Activated CD4-positive, alpha-beta T cell treated with anti-CD3 and anti-CD28 coated beads, Interleukin-2, amount 50 U/mL, for 48 hours (primary cell): ENCODE data around the gene USP13.

ENCODE experiments used
- DNase-seq, 2 experiments: peaks; one replicate each; pipeline ENCODE4 v3.0.0-alpha.2; 2020

The USP13 gene

DNA sequence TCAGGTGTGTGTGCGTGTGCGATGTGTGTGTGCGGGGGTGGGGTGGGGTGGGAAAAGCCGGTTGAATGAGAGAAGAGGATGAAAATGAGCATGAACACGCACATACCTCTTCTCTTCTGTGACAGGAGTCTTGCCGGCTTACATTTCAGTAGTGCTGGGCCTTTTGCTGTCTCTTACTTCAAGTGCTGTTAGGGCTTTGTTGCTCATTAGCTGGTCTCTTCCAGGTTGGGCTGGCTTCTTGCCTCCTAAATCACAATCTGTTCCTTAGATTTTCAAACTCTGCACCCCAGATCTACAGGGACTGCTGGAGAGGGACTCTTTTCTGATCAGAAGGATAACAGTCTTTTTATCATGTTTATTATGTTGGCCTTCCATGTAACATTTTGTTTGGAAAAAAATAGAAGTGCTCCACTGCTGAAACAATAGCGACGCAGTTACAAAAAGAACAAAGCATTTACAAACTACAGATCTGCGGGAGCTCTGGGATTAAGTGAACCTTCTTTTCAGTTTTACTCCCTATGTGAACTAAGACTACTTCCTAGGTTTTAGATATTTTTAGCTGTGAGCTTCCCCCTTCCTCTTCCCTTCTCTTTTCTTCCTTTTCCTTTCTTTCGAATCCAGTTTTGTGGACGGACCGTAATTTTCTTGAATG lies 48.5 kb downstream of the USP13 start:
- no peak for DNase-seq

DNA sequence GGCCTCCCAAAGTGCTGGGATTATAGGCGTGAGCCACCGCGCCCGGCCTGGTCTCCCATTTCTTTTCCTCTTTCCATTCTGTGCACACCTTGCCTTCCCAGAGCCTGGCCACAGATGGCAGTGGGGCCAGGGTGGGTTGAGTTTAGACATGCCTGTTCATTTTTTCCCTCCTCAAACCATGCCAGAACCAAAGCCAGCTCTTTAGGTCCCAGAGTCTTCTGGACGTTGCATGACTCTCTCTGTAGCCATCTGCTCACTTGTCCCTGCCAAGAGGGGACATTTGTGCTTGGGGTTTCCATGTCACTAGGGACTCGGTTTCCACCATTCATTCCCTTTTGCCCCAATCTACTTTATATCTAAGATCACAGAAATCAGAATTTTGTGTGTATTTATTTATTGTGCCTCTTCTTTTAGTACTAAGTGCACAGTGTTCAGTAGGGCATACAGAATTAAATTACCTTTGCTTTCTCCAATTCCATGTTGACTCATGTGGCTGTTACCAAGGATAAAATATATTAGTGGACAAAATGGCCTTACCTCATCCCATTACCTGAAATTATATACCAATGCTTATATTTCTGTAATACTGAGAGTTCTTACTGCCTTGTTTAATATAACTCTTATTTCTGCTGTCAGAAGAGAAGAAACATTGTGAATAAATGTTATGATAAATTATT lies 49.6 kb downstream of the USP13 start:
- DNase-seq, result no peak

DNA sequence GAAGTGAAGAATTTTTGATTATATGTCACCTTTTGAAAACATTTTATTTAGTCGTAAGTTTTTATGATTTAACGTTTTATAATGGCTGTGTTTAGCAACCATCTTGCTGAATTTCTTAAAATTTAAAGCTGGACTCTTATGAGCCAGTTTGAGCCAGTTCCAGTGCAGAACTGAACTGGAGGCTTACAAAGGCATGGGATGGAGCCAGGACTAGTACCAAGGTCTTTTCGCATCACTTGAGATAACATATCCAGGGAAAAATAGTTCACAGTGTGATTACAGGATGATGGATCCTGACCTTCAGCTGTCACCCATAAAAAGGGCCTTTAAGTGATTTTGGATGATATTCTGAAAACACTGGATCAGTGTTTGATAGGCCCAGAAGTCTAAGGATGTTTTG lies 51.0 kb downstream of the USP13 start:
- DNase-seq, result no peak

- no peak for DNase-seq
Measured at GRCh38 chr3:179706233-179706632, 53.4 kb downstream of the USP13 start.

- no peak for DNase-seq
Measured at GRCh38 chr3:179710079-179710478, 57.2 kb downstream of the USP13 start.

DNA sequence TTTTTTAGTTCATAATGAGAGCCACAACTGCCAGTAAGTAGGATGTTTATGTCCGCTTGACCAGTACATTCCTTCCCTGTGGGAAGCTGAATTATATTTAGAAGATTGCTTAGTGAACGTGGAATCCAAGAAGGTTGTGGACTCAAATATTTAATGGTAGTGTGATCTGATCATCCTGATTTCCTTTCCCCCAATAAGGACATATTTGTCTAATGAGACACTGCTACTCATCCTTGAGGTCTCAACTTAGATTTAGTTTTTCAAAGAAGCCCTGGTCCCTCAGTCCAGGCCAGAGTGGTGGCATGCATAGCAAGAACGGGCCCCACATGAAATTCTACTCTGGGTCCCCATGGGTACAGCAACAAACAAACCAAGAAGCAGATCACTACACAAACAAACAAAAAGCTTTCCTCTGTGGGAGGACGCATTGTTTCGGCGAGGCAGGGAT lies 60.8 kb downstream of the USP13 start:
- DNase-seq, result no peak

DNA sequence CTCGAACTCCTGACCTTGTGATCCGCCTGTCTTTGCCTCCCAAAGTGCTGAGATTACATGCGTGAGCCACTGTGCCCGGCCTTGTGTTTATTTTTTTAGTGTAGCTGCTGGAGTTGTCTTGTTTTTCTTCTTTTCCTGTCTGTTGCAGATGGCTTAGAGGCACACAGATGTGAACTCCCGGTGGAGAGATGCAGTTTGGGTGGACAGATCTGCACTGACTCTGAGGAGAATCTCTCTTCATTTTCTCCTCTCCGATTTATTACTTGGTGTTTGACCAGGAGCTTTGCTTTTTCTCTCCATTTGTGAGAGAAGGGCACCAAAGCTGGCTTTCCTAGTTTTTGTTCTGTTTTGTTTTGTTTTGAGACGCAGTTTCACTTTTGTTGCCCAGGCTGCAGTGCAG lies 62.7 kb downstream of the USP13 start:
- no peak for DNase-seq

- DNase-seq, result no peak
Measured at GRCh38 chr3:179716226-179716625, 63.4 kb downstream of the USP13 start.

GRCh38 chr3:179716811-179717210 lies 64.0 kb downstream of the USP13 start:
- DNase-seq, result no peak

DNA sequence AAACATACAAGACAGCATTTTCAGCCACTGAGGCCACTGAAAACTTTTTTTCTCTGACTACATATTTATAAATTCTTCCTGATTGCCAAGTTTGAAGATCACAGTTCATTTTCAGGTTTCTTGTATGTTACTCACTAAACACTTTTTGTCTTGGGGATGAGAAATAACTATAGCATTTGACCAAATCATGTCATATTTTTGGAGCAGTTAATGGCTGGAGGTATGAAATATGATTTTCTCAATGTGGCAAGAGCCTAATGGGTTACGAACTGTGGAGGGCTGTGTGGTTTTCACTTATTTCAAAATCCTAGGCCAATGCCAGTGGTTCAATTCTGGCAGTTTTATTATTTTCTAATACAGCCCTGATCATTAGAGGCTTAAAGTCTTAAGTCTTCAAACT lies 64.4 kb downstream of the USP13 start:
- no peak for DNase-seq

GRCh38 chr3:179719048-179719734 lies 66.4 kb downstream of the USP13 start:
- no peak for DNase-seq

GRCh38 chr3:179720196-179720595 lies 67.4 kb downstream of the USP13 start:
- no peak for DNase-seq

- peak in 1 of 2 experiments; percentile 5 for DNase-seq
Measured at GRCh38 chr3:179723617-179724016, 70.8 kb downstream of the USP13 start.

DNA sequence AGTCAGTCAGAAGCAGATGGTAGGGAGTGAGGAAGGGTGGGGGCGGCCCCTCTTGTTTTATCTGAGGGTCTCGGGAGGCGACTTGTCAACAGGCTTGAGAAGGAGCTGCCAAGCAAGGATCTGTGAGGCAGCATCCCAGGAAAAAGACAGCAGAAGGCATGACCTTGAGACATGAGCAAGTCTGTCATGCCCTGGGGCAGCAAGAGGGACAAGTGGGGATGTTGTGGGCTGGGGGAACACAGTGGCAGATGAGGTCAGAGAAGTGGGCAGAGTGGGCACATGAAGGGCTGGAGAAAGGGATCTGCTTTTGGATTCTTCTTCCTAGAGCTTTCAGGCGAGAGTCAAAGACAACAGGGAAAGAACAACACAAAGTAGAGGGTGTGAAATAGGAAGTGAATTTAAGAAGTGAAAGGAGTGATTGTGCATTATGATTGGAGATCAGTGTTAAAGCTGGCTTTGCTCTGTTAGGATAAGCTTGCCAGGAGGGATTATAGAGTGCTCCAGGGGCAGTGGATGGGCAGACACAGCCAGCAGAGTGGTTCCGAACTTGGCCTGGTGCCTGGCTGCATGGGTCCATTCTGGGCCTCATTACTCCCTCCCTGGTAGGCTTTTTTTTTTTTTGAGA lies 73.3 kb downstream of the USP13 start:
- DNase-seq, result no peak

DNA sequence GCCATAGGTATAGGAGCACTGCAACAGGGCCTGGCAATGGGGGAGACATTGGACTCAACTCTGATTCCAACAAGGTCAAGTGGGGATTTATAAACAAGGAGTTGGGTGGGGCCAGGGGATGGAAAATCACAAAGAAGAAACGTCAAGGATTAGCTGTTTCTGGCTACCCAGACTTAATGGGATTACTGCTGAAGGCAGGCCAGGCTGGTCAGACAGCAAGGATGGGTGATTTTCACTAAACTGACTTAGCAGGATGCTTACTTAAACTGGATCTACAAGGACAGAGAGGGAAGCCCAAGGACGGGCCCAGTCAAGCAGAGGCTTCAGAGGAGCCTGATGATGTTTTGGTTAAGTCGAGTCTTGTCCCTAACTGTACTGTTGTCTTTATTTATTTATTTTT lies 76.2 kb downstream of the USP13 start:
- DNase-seq, result no peak

DNA sequence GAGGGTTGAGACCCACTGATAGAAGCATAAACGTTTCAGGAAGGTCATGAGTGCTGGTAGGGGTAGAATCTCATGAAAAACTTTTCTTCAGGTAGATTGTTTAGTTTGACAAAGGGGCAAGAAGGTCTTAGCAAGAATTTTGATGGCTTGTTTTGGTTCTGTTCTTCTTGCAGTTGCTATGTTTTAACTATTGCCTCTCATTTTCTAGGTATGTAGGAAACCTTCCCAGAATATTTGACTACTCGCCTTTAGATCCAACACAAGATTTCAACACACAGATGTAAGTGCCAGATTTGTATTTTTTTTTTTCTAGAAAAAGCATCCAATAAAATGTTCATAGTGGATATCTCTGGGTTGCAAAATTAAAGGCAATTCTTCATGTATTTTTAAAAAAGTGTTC lies 77.1 kb downstream of the USP13 start:
- DNase-seq, result no peak

DNA sequence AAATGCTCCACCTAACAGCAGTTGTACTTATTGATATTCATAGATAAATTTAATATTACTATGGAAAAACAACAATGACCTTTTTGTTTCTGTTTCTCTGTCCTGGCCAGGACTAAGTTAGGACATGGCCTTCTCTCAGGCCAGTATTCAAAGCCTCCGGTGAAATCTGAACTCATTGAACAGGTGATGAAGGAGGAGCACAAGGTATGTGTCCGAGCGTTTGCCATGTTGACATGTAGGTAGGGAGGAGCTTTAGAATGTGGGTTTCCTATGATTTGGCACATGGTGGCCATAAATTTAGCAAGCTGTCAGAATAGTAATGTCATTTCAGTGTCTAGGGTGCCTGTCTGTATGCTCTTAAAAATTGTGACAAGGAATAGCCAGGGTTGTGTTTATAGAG lies 77.7 kb downstream of the USP13 start:
- no peak for DNase-seq

- no peak for DNase-seq
Measured at GRCh38 chr3:179731544-179731943, 78.7 kb downstream of the USP13 start.

- no peak for DNase-seq
Measured at GRCh38 chr3:179732661-179733348, 80.0 kb downstream of the USP13 start.

DNA sequence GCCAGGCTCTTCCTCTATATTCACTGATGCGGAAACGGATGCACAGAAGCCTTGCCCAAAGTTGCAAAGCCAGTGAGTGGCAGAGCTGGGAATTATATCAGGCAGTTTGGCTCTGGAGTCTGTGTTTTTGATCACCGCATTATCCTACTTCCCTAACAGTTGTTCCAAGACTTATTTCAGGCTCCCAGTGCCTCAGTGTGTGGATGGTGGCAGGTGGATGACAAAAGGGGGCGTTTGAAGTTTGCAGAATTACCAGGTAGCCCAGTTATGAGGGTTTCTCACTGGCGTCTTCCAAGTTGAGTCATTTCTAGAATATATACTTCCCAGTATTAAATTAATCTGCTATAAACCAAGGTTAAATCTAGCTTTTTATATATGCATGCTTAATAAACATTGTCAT lies 81.0 kb downstream of the USP13 start:
- no peak for DNase-seq

GRCh38 chr3:179734497-179735281 lies 81.8 kb downstream of the USP13 start:
- no peak for DNase-seq

GRCh38 chr3:179735321-179735720 lies 82.5 kb downstream of the USP13 start:
- no peak for DNase-seq
